NT2/D1 (cell line): ENCODE results near the gene NAA10.

ENCODE experiments used
- SUZ12 ChIP-seq: IDR thresholded peaks from 2 replicates; pipeline ENCODE4 v1.6.1; 2011; ENCODE audit not compliant: insufficient read length, insufficient read depth; ENCODE audit errors: extremely low read depth
- YY1 ChIP-seq: IDR thresholded peaks from 2 replicates; pipeline ENCODE4 v1.6.1; 2011; ENCODE audit not compliant: insufficient read length, insufficient read depth

GRCh38 chrX:153887385-153887784 is 47.5 kb downstream of the NAA10 start:
- TF ChIP-seq YY1: no peak
- no peak for TF ChIP-seq SUZ12
